SIG-M5 treated with dmso at 0.1 percent for 504 hours (cell line): ENCODE measurements around the gene KMT2E.

ENCODE experiments used
- DNase-seq: peaks from one replicate; lab custom pipeline; 2025; ENCODE audit not compliant: unreplicated experiment; lab: John Stamatoyannopoulos, UW

The KMT2E gene

DNA sequence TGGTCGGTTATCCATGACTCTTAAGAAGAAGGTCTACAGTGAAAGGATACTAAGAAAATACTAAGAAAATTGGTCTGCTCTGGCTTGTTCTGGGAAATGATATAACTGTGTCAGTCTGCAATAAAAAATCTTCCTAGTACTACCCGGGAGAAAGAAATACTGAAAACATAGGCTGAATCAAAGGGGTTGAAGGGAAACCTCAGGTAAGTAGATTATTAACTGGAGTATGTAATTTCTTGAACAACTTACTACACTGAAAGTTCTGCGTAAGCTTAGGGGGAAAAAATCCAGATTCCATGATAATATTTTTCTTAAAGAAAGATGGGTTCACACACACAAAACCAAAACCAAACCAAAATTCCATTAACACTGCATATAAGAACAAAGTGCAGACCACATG lies 143.3 kb downstream of the KMT2E start:
- DNase-seq = no peak

DNA sequence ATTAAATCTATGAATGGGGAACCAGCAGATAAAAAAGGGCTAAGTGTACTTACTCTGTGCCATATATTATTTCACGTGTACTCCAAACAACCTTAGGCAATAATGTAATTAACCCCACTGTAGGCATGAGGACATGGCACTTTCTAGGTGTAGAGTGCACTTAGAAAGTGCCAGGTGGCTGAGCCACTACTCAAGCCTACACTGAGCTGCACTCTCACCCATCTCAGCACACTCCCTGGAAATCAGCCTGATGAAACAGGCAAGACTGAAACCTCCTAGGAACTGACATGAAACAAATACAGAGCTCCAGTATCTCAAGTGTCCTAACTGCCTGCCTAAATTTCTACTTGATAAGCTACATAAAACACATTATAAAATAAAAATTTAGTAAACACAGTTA lies 147.4 kb downstream of the KMT2E start:
- no peak for DNase-seq
